GM18505 (cell line): ENCODE data around the gene TSHZ2.

Experiments used
- ATAC-seq: cut with Tn5 transposase; IDR thresholded peaks from one replicate; pipeline ENCODE4 v1.9.1; 2021; ENCODE audit not compliant: unreplicated experiment
- POLR2A ChIP-seq: IDR thresholded peaks from 4 replicates; pipeline ENCODE4 v1.6.1; 2011; ENCODE audit warnings: borderline replicate concordance; ENCODE audit not compliant: insufficient read depth, insufficient read length; ENCODE audit errors: extremely low read depth

Gene TSHZ2

GRCh38 chr20:53263554-53264438 lies 291.6 kb downstream of the TSHZ2 start:
- TF ChIP-seq POLR2A, result no peak
- no peak for ATAC-seq

GRCh38 chr20:53264604-53265003 lies 292.4 kb downstream of the TSHZ2 start:
- no peak for TF ChIP-seq POLR2A
- no peak for ATAC-seq

GRCh38 chr20:53265304-53265875 lies 293.2 kb downstream of the TSHZ2 start:
- no peak for TF ChIP-seq POLR2A
- ATAC-seq, result no peak

GRCh38 chr20:53269380-53269779 lies 297.2 kb downstream of the TSHZ2 start:
- no peak for TF ChIP-seq POLR2A
- ATAC-seq, result no peak

GRCh38 chr20:53270792-53271375 lies 298.7 kb downstream of the TSHZ2 start:
- no peak for TF ChIP-seq POLR2A
- ATAC-seq, result no peak

- no peak for TF ChIP-seq POLR2A
- ATAC-seq, result no peak
Measured at GRCh38 chr20:53274365-53274764, 302.2 kb downstream of the TSHZ2 start.

- no peak for TF ChIP-seq POLR2A
- ATAC-seq, result no peak
Measured at GRCh38 chr20:53274807-53275206, 302.6 kb downstream of the TSHZ2 start.

GRCh38 chr20:53276143-53276542 lies 304.0 kb downstream of the TSHZ2 start:
- no peak for ATAC-seq
- no peak for TF ChIP-seq POLR2A

GRCh38 chr20:53278555-53278954 lies 306.4 kb downstream of the TSHZ2 start:
- no peak for ATAC-seq
- TF ChIP-seq POLR2A, result no peak

GRCh38 chr20:53279735-53280134 lies 307.6 kb downstream of the TSHZ2 start:
- ATAC-seq, result no peak
- TF ChIP-seq POLR2A, result no peak

- ATAC-seq, result no peak
- no peak for TF ChIP-seq POLR2A
Measured at GRCh38 chr20:53281557-53282117, 309.5 kb downstream of the TSHZ2 start.

- TF ChIP-seq POLR2A, result no peak
Measured at GRCh38 chr20:53282217-53282955, 310.2 kb downstream of the TSHZ2 start.

GRCh38 chr20:53283011-53283410 lies 310.9 kb downstream of the TSHZ2 start:
- no peak for ATAC-seq

More at GRCh38 chr20:53282217-53282955, 310.2 kb downstream of the TSHZ2 start:
- ATAC-seq, result no peak

More at GRCh38 chr20:53283011-53283410, 310.9 kb downstream of the TSHZ2 start:
- TF ChIP-seq POLR2A, result no peak
